ENCODE data around the gene ITPR1. TPM values are rescaled to one million over a fixed set of nuclear protein-coding genes. Genes with fewer than 3 reads are reported as not detected.

ITPR1 gene
- total and polyA plus RNA-seq, 2 experiments from 2014 or later = 6.8 to 21.0 TPM

DNA sequence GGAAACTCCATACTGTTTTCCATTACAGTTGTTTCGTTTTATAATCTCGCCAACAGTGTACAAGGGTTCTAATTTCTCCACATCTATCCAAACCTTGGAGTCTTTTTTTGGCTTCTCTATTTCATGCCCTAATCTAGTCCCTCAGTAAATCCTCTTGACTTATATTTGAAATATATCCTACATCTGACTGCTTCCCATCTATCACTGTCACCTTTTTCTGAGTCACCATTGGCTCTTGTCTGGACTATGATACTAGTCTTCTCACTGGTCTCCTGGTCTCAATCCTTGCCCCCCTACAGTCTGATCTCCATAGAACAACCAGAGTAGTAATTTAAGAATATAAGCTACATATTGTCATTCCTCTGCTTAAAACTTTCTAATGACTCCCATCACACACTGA lies 80.0 kb downstream of the ITPR1 start:
- H3K27ac Mint-ChIP-seq = no peak overlapping the region
- no peak overlapping the region for H3K4me3 Mint-ChIP-seq
- H3K4me1 Mint-ChIP-seq = peaks cover 9% of the 10 kb centered on the region
- TF ChIP-seq EZH2phosphoT487 (IDR thresholded peaks at IDR 0.05; ENCODE audit: unreplicated experiment) = no peak
- TF ChIP-seq CREB1 (CRISPR knock-in tag; IDR thresholded peaks at IDR 0.05; ENCODE audit: low read depth) = no peak
- ATAC-seq (no peak), DNase-seq (ENCODE audit: low spot score) (no peak)
- Histone ChIP-seq H3K4me3 (no peak overlapping the region), H3F3A (replicated peaks; ENCODE audit: low read depth) (no peaks in the 10 kb centered on the region), H3K4me2 (no peak overlapping the region), H3K9me2 (ENCODE audit: insufficient read depth) (no peaks in the 10 kb centered on the region), H4K20me1 (replicated peaks; ENCODE audit: insufficient read depth) (no peaks in the 10 kb centered on the region), H3K79me2 (replicated peaks; ENCODE audit: insufficient read depth) (no peaks in the 10 kb centered on the region), H3K4me1 (ENCODE audit: insufficient read depth) (no peaks in the 10 kb centered on the region), H3K27me3 (ENCODE audit: insufficient read depth) (no peaks in the 10 kb centered on the region), H3K27ac (ENCODE audit: low read depth) (no peak overlapping the region), H2AFZ (no peak overlapping the region), H3K36me3 (ENCODE audit: insufficient read depth) (no peaks in the 10 kb centered on the region)
- no peaks in the 10 kb centered on the region for H3K9me3 Mint-ChIP-seq
- peaks cover 4% of the 10 kb centered on the region for H3K27me3 Mint-ChIP-seq (ENCODE audit: insufficient read depth, low read depth, poor library complexity)
- no peaks in the 10 kb centered on the region for H3K36me3 Mint-ChIP-seq (ENCODE audit: low read depth)

- H3K36me3 ChIP-seq (ENCODE audit: insufficient read depth) = no peaks in the 10 kb centered on the region
- no peaks in the 10 kb centered on the region for H4K20me1 ChIP-seq (replicated peaks; ENCODE audit: insufficient read depth)
- H3K27ac Mint-ChIP-seq = no peak overlapping the region
- peaks cover 2% of the 10 kb centered on the region; the same call in 1 of the 3 replicates for H3K4me1 Mint-ChIP-seq
- H3K27me3 Mint-ChIP-seq (ENCODE audit: insufficient read depth, low read depth, poor library complexity) = peaks cover 4% of the 10 kb centered on the region
- H3K27me3 ChIP-seq (ENCODE audit: insufficient read depth) = no peaks in the 10 kb centered on the region
- H3K9me2 ChIP-seq (ENCODE audit: insufficient read depth) = no peaks in the 10 kb centered on the region
- no peak overlapping the region for H3K4me3 ChIP-seq
- ATAC-seq (no peak), DNase-seq (ENCODE audit: low spot score) (no peak)
- no peaks in the 10 kb centered on the region for H3K79me2 ChIP-seq (replicated peaks; ENCODE audit: insufficient read depth)
- no peaks in the 10 kb centered on the region for H3K9me3 Mint-ChIP-seq
- no peak overlapping the region for H3K27ac ChIP-seq (ENCODE audit: low read depth)
- H3K36me3 Mint-ChIP-seq (ENCODE audit: low read depth) = no peaks in the 10 kb centered on the region
- TF ChIP-seq NANOG (IDR thresholded peaks at IDR 0.05; ENCODE audit: borderline replicate concordance) (no peak), ZNF331 (CRISPR knock-in tag; IDR thresholded peaks at IDR 0.05; ENCODE audit: low read depth) (no peak), EZH2 (IDR thresholded peaks at IDR 0.05; ENCODE audit: low read depth, unreplicated experiment) (no peak), POLR2AphosphoS5 (IDR thresholded peaks at IDR 0.05; ENCODE audit: low read depth) (no peak), CREB1 (CRISPR knock-in tag; IDR thresholded peaks at IDR 0.05; ENCODE audit: low read depth) (no peak), ETS1 (IDR thresholded peaks at IDR 0.05) (no peak), ZNF114 (CRISPR knock-in tag; IDR thresholded peaks at IDR 0.05) (no peak), STAT1 (IDR thresholded peaks at IDR 0.05; ENCODE audit: unreplicated experiment) (no peak)
- TF ChIP-seq, protein P1, sequence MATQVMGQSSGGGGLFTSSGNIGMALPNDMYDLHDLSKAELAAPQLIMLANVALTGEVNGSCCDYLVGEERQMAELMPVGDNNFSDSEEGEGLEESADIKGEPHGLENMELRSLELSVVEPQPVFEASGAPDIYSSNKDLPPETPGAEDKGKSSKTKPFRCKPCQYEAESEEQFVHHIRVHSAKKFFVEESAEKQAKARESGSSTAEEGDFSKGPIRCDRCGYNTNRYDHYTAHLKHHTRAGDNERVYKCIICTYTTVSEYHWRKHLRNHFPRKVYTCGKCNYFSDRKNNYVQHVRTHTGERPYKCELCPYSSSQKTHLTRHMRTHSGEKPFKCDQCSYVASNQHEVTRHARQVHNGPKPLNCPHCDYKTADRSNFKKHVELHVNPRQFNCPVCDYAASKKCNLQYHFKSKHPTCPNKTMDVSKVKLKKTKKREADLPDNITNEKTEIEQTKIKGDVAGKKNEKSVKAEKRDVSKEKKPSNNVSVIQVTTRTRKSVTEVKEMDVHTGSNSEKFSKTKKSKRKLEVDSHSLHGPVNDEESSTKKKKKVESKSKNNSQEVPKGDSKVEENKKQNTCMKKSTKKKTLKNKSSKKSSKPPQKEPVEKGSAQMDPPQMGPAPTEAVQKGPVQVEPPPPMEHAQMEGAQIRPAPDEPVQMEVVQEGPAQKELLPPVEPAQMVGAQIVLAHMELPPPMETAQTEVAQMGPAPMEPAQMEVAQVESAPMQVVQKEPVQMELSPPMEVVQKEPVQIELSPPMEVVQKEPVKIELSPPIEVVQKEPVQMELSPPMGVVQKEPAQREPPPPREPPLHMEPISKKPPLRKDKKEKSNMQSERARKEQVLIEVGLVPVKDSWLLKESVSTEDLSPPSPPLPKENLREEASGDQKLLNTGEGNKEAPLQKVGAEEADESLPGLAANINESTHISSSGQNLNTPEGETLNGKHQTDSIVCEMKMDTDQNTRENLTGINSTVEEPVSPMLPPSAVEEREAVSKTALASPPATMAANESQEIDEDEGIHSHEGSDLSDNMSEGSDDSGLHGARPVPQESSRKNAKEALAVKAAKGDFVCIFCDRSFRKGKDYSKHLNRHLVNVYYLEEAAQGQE (IDR thresholded peaks at IDR 0.05; ENCODE audit: unreplicated experiment) = no peak
- no peak overlapping the region for H3K4me3 Mint-ChIP-seq
- no peak overlapping the region for H2AFZ ChIP-seq
- H3K4me2 ChIP-seq = no peak overlapping the region
- H3K4me1 ChIP-seq (ENCODE audit: insufficient read depth) = no peaks in the 10 kb centered on the region
- H3F3A ChIP-seq (replicated peaks; ENCODE audit: low read depth) = no peaks in the 10 kb centered on the region
Measured at GRCh38 chr3:4574426-4574965, 81.3 kb downstream of the ITPR1 start.

Data from GM23338 (cell line).